ENCODE measurements around the gene ELAVL4. TPM values are rescaled to one million over a fixed set of nuclear protein-coding genes. Genes with fewer than 3 reads are reported as not detected.

ELAVL4 gene
- total RNA-seq, 1 donor, result 0.27 TPM

DNA sequence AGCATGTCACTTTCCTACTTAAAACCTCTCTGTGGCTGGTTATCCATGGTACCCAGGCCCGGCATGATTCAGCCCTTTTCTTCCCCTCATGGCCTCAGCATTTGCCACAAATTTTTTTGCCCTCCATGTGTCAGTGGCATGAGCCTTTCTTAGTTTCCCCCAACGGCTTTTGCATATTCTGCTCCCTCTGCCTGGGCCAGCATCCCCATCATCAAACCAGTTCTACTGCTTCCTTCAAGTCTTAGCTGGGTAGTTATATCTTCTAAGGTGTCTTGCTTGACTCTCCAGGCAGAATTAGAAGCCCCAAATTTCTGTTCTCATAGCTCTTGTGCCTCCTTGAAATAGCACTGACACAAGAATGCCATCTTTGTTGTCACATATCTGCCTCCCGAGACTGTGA lies 127.9 kb downstream of the ELAVL4 start:
- peak in 1 of 3 donors; percentile 8 for DNase-seq (ENCODE audit: low read depth in 2 of 3, low spot score in 2 of 3)

DNA sequence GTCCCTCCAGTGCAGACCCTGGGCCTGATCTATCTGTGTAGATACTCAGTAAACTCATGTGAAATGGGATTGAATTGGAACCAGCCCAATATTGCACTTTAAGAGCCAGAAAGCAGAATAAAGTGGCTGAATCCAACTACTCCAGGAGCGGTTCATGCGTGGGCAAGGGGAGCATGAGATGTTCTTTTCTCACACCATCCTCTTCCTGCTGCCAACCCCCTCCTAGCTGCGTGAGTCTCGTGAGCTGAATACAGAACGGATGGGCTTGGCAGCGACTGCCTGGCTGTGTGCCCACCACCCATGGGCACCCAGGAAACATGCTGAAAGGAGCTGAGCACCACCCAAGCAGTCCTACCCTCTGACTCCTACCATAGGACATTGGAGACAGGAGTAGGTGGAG lies 128.3 kb downstream of the ELAVL4 start:
- no peak for DNase-seq (ENCODE audit: low read depth in 2 of 3, low spot score in 2 of 3)

DNA sequence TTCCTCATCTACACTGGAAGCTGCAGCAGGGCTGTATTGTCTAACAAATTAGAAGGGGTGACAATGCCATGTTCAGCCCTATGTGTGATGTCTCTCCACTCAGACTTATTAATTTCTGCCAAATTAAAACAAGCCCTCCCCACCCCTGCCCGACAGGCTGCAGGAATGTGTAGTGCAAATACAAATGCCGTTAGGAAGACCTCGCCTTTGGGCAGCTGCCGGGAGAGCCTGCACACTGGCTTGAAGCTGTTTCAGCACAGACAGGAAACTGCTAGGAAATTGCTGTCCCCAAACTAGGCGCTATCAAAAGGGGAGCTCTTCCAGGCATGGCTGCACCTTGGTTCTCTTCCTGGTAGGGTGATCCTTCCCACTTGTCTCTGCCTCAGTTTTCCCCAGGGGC lies 135.2 kb downstream of the ELAVL4 start:
- no peak for DNase-seq (ENCODE audit: low read depth in 2 of 3, low spot score in 2 of 3)

GRCh38 chr1:50246869-50247268 lies 138.1 kb downstream of the ELAVL4 start:
- DNase-seq (ENCODE audit: low read depth in 2 of 3, low spot score in 2 of 3), result no peak

- peak in 2 of 3 donors; percentile 8 to 30 for DNase-seq (ENCODE audit: low read depth in 2 of 3, low spot score in 2 of 3)
These were observed 143.0 kb downstream of the ELAVL4 start for GRCh38 chr1:50251702-50252101.

- DNase-seq (ENCODE audit: low read depth in 2 of 3, low spot score in 2 of 3), result no peak
These were observed 143.5 kb downstream of the ELAVL4 start for GRCh38 chr1:50252196-50252595.

Other genes with a start within 250 kb of the ELAVL4 start
- 0.54 TPM for gene AGBL4, start 85.0 kb upstream of the ELAVL4 start, total RNA-seq